CD4-positive, alpha-beta T cell (primary cell): ENCODE data around the gene COL28A1. TPM values are rescaled to one million over a fixed set of nuclear protein-coding genes. Genes with fewer than 3 reads are reported as not detected.

Source experiments
- ATAC-seq: fragments of 200-7000 bp; cut with Tn5 transposase; one replicate; pipeline ENCODE4 v1.10.0; 2022; ENCODE audit warnings: mild to moderate bottlenecking; ENCODE audit not compliant: poor library complexity
- CTCF ChIA-PET: fragments of 350-600 bp; sonication (Branson Sonifier 250); formaldehyde crosslinking; loops from one replicate; lab custom pipeline; 2021; ENCODE audit warnings: antibody characterized with exemption, inconsistent platforms; lab: Charles Lee
- POLR2A ChIA-PET: fragments of 350-600 bp; sonication (Branson Sonifier 250); formaldehyde crosslinking; loops from one replicate; lab custom pipeline; 2021; ENCODE audit warnings: antibody characterized with exemption, inconsistent platforms; lab: Charles Lee
- DNase-seq, 14 experiments: peaks; one replicate each; pipeline ENCODE4 v3.0.0-alpha.2; 2013 to 2020; ENCODE audit warnings: mixed read lengths in 2 of 14
- H3K27ac ChIP-seq, 2 donors: one replicate each; pipeline versions ENCODE4 v1.5.1 to v1.7.0; 2013; ENCODE audit warnings: low read length in 2 of 2, low read depth in 1 of 2, mild to moderate bottlenecking in 1 of 2
- H3K27me3 ChIP-seq, 2 experiments: 1 replicate in 1 of 2; 2 replicates in 1 of 2; pipeline versions ENCODE4 v1.6.1 to v1.7.0; 2013; ENCODE audit warnings: low read length in 2 of 2, control low read depth in 1 of 2, mild to moderate bottlenecking in 1 of 2, moderate library complexity in 1 of 2; ENCODE audit not compliant: insufficient read depth in 2 of 2, control insufficient read depth in 1 of 2
- H3K36me3 ChIP-seq: one replicate; pipeline ENCODE4 v1.6.1; 2013; ENCODE audit warnings: low read length, control low read depth; ENCODE audit not compliant: insufficient read depth
- H3K4me1 ChIP-seq: one replicate; pipeline ENCODE4 v1.6.1; 2013; ENCODE audit warnings: low read length, control low read depth; ENCODE audit not compliant: insufficient read depth
- H3K4me3 ChIP-seq: one replicate; pipeline ENCODE4 v1.5.1; 2013; ENCODE audit warnings: mild to moderate bottlenecking, low read length, moderate library complexity
- H3K9me3 ChIP-seq, 2 experiments: 1 replicate in 1 of 2; 2 replicates in 1 of 2; pipeline versions ENCODE4 v1.6.1 to v1.7.0; 2013; ENCODE audit warnings: low read length in 2 of 2, mild to moderate bottlenecking in 2 of 2, control low read depth in 1 of 2, moderate library complexity in 1 of 2; ENCODE audit not compliant: control insufficient read depth in 1 of 2, insufficient read depth in 1 of 2
- H3K27ac Mint-ChIP-seq: one replicate; pipeline ENCODE4 v1.8.0; 2020; ENCODE audit warnings: mixed read lengths
- H3K27me3 Mint-ChIP-seq: one replicate; pipeline ENCODE4 v1.8.0; 2021; ENCODE audit warnings: mixed read lengths
- H3K36me3 Mint-ChIP-seq: one replicate; pipeline ENCODE4 v1.8.0; 2021; ENCODE audit warnings: low read depth, mixed read lengths
- H3K4me1 Mint-ChIP-seq: one replicate; pipeline ENCODE4 v1.8.0; 2021; ENCODE audit warnings: low read depth, mixed read lengths
- H3K4me3 Mint-ChIP-seq: one replicate; pipeline ENCODE4 v1.8.0; 2020; ENCODE audit warnings: mild to moderate bottlenecking, mixed read lengths
- H3K9me3 Mint-ChIP-seq: one replicate; pipeline ENCODE4 v1.8.0; 2020; ENCODE audit warnings: mixed read lengths
- intact Hi-C, 2 experiments: fragments of 100-400 bp; cut with DNase I in 1 of 2; cut with micrococcal nuclease in 1 of 2; formaldehyde crosslinking; loops; one replicate each; pipeline versions ENCODE4 v1.15.1 to v1.9.0; 2023 to 2025; cut with DNase I, micrococcal nuclease
- total RNA-seq, 174 experiments: library from RNA in 2 of 174; stranded (reverse) in 2 of 174; gene quantifications; one replicate each; pipeline ENCODE4 v1.2.3 and lab custom pipeline; 2021 to 2026
- TF ChIP-seq, protein P1 (sequence below): fragments of 200-600 bp; IDR thresholded peaks from one replicate; pipeline ENCODE4 v1.8.0; 2022; ENCODE audit warnings: antibody characterized with exemption, mild to moderate bottlenecking

The COL28A1 gene
- total RNA-seq, 2 experiments from 2014 or later, result 0.22 TPM; not detected in 1

DNA sequence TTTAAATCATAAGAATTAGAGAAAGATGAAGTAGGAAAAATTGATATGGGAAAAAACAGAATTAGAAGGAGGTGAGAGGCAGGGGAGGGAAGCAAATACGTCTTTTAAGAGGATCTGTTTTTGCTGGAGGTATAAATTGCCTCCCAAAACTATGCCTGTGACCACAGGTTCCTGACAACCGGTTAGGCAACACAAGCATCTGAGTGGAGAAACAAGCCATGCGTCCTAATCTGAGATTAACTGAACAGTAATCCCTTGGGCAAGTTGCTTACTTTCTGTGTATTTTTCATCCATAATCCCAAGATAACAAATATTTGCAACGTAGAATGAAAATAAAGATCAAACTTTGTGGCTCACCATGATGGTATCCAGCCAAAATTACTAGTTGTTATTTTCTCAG, 204.2 kb downstream of the COL28A1 start:
- Mint-ChIP-seq H3K27me3 (no peaks in the 10 kb centered on the region), H3K4me1 (peaks cover 3% of the 10 kb centered on the region)
- intact Hi-C loops, result no loop called here

DNA sequence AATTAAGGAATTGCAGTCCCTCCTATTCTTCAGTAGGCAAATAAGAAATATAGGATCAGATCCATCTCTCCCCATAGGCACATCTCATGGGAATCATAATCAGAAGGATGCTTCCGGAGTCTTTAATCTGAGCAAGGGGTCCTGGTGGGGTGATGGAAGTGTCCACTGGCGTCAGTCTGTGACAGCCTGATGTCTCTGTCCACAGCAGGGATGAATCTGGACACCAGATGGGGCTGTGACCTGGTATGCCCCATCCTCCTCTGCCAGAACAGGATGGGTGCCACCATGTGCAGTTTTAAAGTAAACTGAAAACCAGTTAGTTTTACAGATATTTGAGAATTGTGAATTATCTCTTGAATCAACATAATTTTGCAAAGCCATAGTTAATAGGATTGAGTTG, 204.7 kb downstream of the COL28A1 start:
- Mint-ChIP-seq H3K27me3 (no peaks in the 10 kb centered on the region), H3K4me3 (no peak overlapping the region), H3K9me3 (no peaks in the 10 kb centered on the region), H3K4me1 (peaks cover 3% of the 10 kb centered on the region), H3K27ac (no peak overlapping the region), H3K36me3 (no peaks in the 10 kb centered on the region)
- no peaks in the 10 kb centered on the region for H3K36me3 ChIP-seq
- ChIA-PET POLR2A (no interaction called here), CTCF (no interaction called here)
- ATAC-seq, result no peak
- intact Hi-C loops, result no loop called here
- no peaks in the 10 kb centered on the region for H3K9me3 ChIP-seq
- no peak for DNase-seq
- TF ChIP-seq, protein P1, sequence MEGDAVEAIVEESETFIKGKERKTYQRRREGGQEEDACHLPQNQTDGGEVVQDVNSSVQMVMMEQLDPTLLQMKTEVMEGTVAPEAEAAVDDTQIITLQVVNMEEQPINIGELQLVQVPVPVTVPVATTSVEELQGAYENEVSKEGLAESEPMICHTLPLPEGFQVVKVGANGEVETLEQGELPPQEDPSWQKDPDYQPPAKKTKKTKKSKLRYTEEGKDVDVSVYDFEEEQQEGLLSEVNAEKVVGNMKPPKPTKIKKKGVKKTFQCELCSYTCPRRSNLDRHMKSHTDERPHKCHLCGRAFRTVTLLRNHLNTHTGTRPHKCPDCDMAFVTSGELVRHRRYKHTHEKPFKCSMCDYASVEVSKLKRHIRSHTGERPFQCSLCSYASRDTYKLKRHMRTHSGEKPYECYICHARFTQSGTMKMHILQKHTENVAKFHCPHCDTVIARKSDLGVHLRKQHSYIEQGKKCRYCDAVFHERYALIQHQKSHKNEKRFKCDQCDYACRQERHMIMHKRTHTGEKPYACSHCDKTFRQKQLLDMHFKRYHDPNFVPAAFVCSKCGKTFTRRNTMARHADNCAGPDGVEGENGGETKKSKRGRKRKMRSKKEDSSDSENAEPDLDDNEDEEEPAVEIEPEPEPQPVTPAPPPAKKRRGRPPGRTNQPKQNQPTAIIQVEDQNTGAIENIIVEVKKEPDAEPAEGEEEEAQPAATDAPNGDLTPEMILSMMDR, result no peak
- H3K4me3 ChIP-seq, result no peak overlapping the region
- no peak overlapping the region for H3K27ac ChIP-seq
- no peaks in the 10 kb centered on the region for H3K4me1 ChIP-seq
- no peaks in the 10 kb centered on the region for H3K27me3 ChIP-seq

More for the DNA sequence above, 204.2 kb downstream of the COL28A1 start:
- H3K4me1 ChIP-seq, result no peaks in the 10 kb centered on the region
- Mint-ChIP-seq H3K27ac (no peak overlapping the region), H3K36me3 (no peaks in the 10 kb centered on the region), H3K4me3 (no peak overlapping the region), H3K9me3 (no peaks in the 10 kb centered on the region)
- ChIA-PET CTCF (no interaction called here), POLR2A (no interaction called here)
- H3K27ac ChIP-seq, result no peak overlapping the region
- no peaks in the 10 kb centered on the region for H3K9me3 ChIP-seq
- TF ChIP-seq, protein P1, result no peak
- H3K4me3 ChIP-seq, result no peak overlapping the region
- no peaks in the 10 kb centered on the region for H3K36me3 ChIP-seq
- ATAC-seq, result no peak
- DNase-seq, result no peak
- no peaks in the 10 kb centered on the region for H3K27me3 ChIP-seq

DNA sequence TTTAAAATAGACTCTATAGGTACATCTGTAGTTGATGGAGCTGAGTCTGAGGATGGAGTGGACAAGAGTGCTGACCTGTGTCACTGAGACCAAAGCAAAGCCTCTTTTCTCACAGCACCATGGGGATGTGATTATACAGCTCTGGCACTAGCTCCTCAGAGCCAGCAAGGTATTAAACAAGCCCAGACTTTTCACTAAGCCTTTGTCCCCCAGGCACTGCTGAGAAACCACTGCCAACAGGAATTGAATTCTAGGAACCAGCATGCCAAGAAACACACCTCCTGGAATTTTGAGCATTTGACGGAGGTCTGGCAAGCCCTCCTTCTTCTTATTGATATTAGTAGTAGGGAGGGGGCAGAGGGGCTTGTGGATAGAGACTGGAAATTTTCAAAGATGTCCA, 206.3 kb downstream of the COL28A1 start:
- Mint-ChIP-seq H3K4me3 (no peak overlapping the region), H3K27ac (no peak overlapping the region), H3K9me3 (no peaks in the 10 kb centered on the region), H3K36me3 (no peaks in the 10 kb centered on the region), H3K4me1 (peaks cover 3% of the 10 kb centered on the region), H3K27me3 (no peaks in the 10 kb centered on the region)
- no peaks in the 10 kb centered on the region for H3K9me3 ChIP-seq
- CTCF ChIA-PET, result no interaction called here
- POLR2A ChIA-PET, result no interaction called here
- H3K36me3 ChIP-seq, result no peaks in the 10 kb centered on the region
- TF ChIP-seq, protein P1, result no peak
- no peak for DNase-seq
- intact Hi-C loops, result no loop called here
- no peaks in the 10 kb centered on the region for H3K4me1 ChIP-seq
- H3K27me3 ChIP-seq, result no peaks in the 10 kb centered on the region
- ATAC-seq, result no peak
- no peak overlapping the region for H3K27ac ChIP-seq
- H3K4me3 ChIP-seq, result no peak overlapping the region
